Kasumi-1 (cell line): ENCODE data around the gene RABGAP1L.
"Not testable (repeated sequence)": the region's sequence is repeated elsewhere in the genome, so short reads cannot be mapped to it uniquely, and the experiment has no call there.

ENCODE experiments used
- DNase-seq, 2 experiments: peaks; one replicate each; lab custom pipeline; 2025; lab: John Stamatoyannopoulos, UW

RABGAP1L gene

GRCh38 chr1:174703309-174703708, 544.0 kb downstream of the RABGAP1L start:
- DNase-seq, result no peak

GRCh38 chr1:174704300-174704699, 545.0 kb downstream of the RABGAP1L start:
- no peak for DNase-seq

- no peak for DNase-seq
Observed at GRCh38 chr1:174710868-174711845, 551.8 kb downstream of the RABGAP1L start.

GRCh38 chr1:174711848-174712247, 552.5 kb downstream of the RABGAP1L start:
- DNase-seq, result not testable (repeated sequence)

GRCh38 chr1:174712541-174712940, 553.2 kb downstream of the RABGAP1L start:
- DNase-seq, result no peak

GRCh38 chr1:174713796-174714195, 554.5 kb downstream of the RABGAP1L start:
- DNase-seq, result no peak

- DNase-seq, result no peak
Observed at GRCh38 chr1:174719194-174719593, 559.9 kb downstream of the RABGAP1L start.

- DNase-seq, result no peak
Observed at GRCh38 chr1:174720618-174721017, 561.3 kb downstream of the RABGAP1L start.

GRCh38 chr1:174721246-174721645, 561.9 kb downstream of the RABGAP1L start:
- no peak for DNase-seq

GRCh38 chr1:174723816-174724215, 564.5 kb downstream of the RABGAP1L start:
- no peak for DNase-seq

- no peak for DNase-seq
Observed at GRCh38 chr1:174724219-174724618, 564.9 kb downstream of the RABGAP1L start.

- peak; percentile 57 to 71 for DNase-seq
Observed at GRCh38 chr1:174726167-174726879, 567.0 kb downstream of the RABGAP1L start.

- no peak for DNase-seq
Observed at GRCh38 chr1:174726880-174727585, 567.7 kb downstream of the RABGAP1L start.

- DNase-seq, result no peak
Observed at GRCh38 chr1:174734270-174734669, 575.0 kb downstream of the RABGAP1L start.

- no peak for DNase-seq
Observed at GRCh38 chr1:174736831-174737230, 577.5 kb downstream of the RABGAP1L start.

- DNase-seq, result no peak
Observed at GRCh38 chr1:174740249-174740968, 581.1 kb downstream of the RABGAP1L start.

GRCh38 chr1:174742805-174743653, 583.7 kb downstream of the RABGAP1L start:
- peak; percentile 53 to 57 for DNase-seq

- peak; percentile 49 to 74 for DNase-seq
Observed at GRCh38 chr1:174743654-174744561, 584.6 kb downstream of the RABGAP1L start.

- DNase-seq, result no peak
Observed at GRCh38 chr1:174744886-174745285, 585.6 kb downstream of the RABGAP1L start.
